ENCODE data around the gene LYPD4.
A peak's percentile ranks its signal among the peaks of the same experiment; 100 is the strongest.
"Not testable (repeated sequence)": the region's sequence is repeated elsewhere in the genome, so short reads cannot be mapped to it uniquely, and the experiment has no call there.

Gene LYPD4

DNA sequence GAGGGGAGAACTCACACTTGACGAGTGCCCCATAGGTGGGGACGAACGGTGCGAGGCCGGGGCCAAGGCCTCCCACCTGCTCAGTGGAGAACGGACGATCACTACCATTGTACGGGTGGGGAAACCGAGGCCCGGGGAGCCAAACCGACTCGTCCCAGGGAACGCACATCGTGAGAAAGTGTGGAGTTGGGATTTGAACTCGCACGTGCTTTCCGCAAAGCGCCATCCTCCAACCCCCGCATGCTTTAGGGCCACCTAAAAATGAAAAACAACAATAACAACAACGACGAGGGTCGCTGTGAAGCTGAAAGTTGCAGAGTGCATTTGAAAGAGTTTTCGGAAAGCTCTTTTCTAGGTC lies 39.0 kb upstream of the LYPD4 start:
- Histone ChIP-seq H3K27ac (ENCODE audit: insufficient read depth, low read length, poor library complexity, severe bottlenecking) (peak overlapping the region; percentile 92), H3K27me3 (replicated peaks; ENCODE audit: control insufficient read depth, insufficient read depth, low read length, poor library complexity, severe bottlenecking) (no peaks in the 10 kb centered on the region), H3K9me3 (ENCODE audit: control insufficient read depth, low read length) (no peaks in the 10 kb centered on the region), H3K4me1 (ENCODE audit: control insufficient read depth, insufficient read depth, low read length, poor library complexity, severe bottlenecking) (peaks cover 77% of the 10 kb centered on the region), H3K4me3 (ENCODE audit: insufficient read depth, low read depth, low read length, poor library complexity, severe bottlenecking) (peak overlapping the region; percentile 80), H3K36me3 (ENCODE audit: control insufficient read depth, insufficient read depth, low read length) (peaks cover 3% of the 10 kb centered on the region)
- no peak for DNase-seq

DNA sequence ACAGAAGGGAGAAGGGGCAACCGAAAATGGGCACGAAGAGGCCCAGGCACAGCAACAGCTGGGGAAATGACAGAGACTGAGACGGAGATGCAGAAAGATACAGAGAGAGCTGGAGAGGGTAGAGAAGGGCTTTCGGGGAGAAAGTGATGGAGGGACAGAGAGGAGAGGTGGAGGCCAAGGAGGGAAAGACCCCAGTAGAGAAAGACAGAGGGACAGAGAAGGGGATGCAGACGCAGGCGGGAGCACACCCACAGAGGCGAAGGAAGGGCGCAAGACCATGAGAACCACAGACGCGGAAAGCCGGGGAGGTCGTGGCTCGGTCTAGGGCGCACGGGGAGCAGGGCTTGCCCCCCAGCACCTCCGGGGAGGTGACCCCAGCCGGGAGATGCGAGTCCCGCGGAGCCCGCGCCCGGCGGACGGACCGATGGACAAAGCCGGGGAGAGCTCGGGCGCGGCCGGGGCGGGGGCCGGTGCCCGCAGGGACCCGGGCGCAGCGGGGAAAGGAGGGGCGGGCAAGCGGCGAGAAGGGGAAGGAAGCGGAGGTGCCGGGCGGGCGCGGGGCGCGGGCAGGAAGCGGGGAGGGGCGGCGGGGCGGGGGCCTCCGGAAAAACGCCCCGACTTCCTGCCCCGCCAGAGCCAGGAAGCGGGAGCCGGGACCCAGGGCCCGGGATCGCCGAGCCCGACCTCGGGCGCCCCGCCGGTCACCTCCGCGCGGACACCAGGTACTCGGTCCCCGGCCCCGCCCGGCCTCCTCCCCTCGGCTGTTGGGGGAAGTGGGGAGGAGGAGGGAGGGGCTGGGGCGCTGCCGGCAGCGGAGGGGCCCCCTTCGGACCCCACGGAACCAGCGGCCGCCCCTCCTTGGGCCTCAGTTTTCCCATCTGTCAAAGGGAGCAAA lies 38.3 kb upstream of the LYPD4 start, which contains the start of gene ARHGEF1:
TSS of gene ARHGEF1 (plus strand) at position 617 of the 895 bp plus-strand sequence. CDS start 4,899 bp downstream, outside the sequence.
- Histone ChIP-seq H3K36me3 (ENCODE audit: control insufficient read depth, insufficient read depth, low read length) (no peaks in the 10 kb centered on the region), H3K4me3 (ENCODE audit: insufficient read depth, low read depth, low read length, poor library complexity, severe bottlenecking) (peak within 1 kb of the TSS; percentile 80), H3K4me1 (ENCODE audit: control insufficient read depth, insufficient read depth, low read length, poor library complexity, severe bottlenecking) (peaks cover 77% of the 10 kb centered on the region), H3K27me3 (replicated peaks; ENCODE audit: control insufficient read depth, insufficient read depth, low read length, poor library complexity, severe bottlenecking) (no peaks in the 10 kb centered on the region), H3K9me3 (ENCODE audit: control insufficient read depth, low read length) (no peaks in the 10 kb centered on the region), H3K27ac (ENCODE audit: insufficient read depth, low read length, poor library complexity, severe bottlenecking) (peak within 1 kb of the TSS; percentile 92)
- peak; percentile 32 to 58 (median 43) for DNase-seq

DNA sequence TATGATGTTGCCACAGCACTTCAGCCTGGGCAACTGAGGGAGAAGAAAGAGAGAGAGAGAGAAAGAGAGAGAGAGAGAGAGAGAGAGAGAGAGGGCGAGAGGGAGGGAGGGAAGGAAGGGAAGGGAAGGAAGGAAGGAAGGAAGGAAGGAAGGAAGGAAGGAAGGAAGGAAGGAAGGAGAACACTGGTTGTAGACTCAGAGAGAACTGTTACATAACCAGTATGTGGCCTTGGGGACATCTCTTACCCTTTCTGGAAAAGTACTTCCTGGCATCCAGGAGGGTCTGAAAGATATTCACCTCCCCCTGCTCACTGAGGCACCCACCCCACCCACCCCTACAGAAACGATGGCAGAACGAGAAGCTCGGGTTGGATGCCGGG lies 35.8 kb upstream of the LYPD4 start:
- peak overlapping the region; percentile 7 for H3K27ac ChIP-seq (ENCODE audit: insufficient read depth, low read length, poor library complexity, severe bottlenecking)
- H3K4me3 ChIP-seq (ENCODE audit: insufficient read depth, low read depth, low read length, poor library complexity, severe bottlenecking): no peak overlapping the region
- no peaks in the 10 kb centered on the region for H3K9me3 ChIP-seq (ENCODE audit: control insufficient read depth, low read length)
- no peaks in the 10 kb centered on the region for H3K27me3 ChIP-seq (replicated peaks; ENCODE audit: control insufficient read depth, insufficient read depth, low read length, poor library complexity, severe bottlenecking)
- H3K4me1 ChIP-seq (ENCODE audit: control insufficient read depth, insufficient read depth, low read length, poor library complexity, severe bottlenecking): peaks cover 78% of the 10 kb centered on the region
- DNase-seq: no peak
- H3K36me3 ChIP-seq (ENCODE audit: control insufficient read depth, insufficient read depth, low read length): no peaks in the 10 kb centered on the region

DNA sequence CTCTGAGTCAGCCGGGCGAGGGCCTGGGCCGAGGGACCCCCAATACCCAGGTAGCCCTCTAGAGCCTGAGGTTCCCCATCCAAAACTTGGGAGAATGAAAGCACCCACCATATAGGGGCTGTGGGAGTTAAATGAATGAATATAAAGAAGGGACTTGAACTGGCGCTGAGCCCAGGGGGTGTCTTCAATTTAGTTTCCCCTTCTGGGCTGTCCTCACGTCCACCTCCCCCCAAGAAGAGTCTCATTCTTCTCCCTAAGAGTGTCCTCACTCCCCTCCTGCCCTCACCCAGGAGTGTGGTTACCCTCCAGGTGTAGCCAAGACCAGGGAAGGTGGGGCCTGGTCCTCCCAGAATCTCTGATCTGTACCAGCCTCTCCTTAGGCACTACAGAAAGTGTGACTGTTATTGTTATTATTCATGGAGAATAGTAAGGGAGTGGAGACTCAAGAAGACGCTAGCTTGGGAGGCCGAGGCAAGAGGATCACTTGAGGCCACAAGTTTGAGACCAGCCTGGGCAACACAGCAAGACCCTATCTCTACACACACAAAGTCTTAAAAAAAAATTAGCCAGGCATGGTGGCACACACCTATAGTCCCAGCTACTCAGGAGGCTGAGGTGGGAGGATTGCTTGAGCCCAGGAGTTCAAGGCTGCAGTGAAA lies 35.3 kb upstream of the LYPD4 start:
- no peak for DNase-seq
- Histone ChIP-seq H3K4me3 (ENCODE audit: insufficient read depth, low read depth, low read length, poor library complexity, severe bottlenecking) (no peak overlapping the region), H3K27ac (ENCODE audit: insufficient read depth, low read length, poor library complexity, severe bottlenecking) (peak overlapping the region; percentile 30), H3K4me1 (ENCODE audit: control insufficient read depth, insufficient read depth, low read length, poor library complexity, severe bottlenecking) (peaks cover 76% of the 10 kb centered on the region), H3K36me3 (ENCODE audit: control insufficient read depth, insufficient read depth, low read length) (no peaks in the 10 kb centered on the region), H3K27me3 (replicated peaks; ENCODE audit: control insufficient read depth, insufficient read depth, low read length, poor library complexity, severe bottlenecking) (no peaks in the 10 kb centered on the region), H3K9me3 (ENCODE audit: control insufficient read depth, low read length) (no peaks in the 10 kb centered on the region)

DNA sequence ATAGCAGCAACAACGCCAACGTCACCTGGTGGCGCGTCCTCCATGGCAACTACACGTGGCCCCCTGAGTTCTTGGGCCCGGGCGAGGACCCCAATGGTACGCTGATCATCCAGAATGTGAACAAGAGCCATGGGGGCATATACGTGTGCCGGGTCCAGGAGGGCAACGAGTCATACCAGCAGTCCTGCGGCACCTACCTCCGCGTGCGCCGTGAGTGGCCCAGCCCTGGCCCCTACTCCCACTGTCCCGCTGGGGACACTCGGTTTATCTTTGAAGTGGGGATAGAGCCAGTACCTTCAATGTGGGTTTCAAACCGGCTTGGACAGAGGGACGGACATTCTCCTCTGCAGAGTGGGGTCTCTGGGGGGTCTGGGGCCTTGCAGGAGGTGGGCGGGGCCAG lies 34.6 kb upstream of the LYPD4 start:
- no peak for DNase-seq
- no peaks in the 10 kb centered on the region for H3K9me3 ChIP-seq (ENCODE audit: control insufficient read depth, low read length)
- H3K27ac ChIP-seq (ENCODE audit: insufficient read depth, low read length, poor library complexity, severe bottlenecking): peak overlapping the region; percentile 80
- H3K36me3 ChIP-seq (ENCODE audit: control insufficient read depth, insufficient read depth, low read length): no peaks in the 10 kb centered on the region
- no peak overlapping the region for H3K4me3 ChIP-seq (ENCODE audit: insufficient read depth, low read depth, low read length, poor library complexity, severe bottlenecking)
- peaks cover 77% of the 10 kb centered on the region for H3K4me1 ChIP-seq (ENCODE audit: control insufficient read depth, insufficient read depth, low read length, poor library complexity, severe bottlenecking)
- H3K27me3 ChIP-seq (replicated peaks; ENCODE audit: control insufficient read depth, insufficient read depth, low read length, poor library complexity, severe bottlenecking): no peaks in the 10 kb centered on the region

DNA sequence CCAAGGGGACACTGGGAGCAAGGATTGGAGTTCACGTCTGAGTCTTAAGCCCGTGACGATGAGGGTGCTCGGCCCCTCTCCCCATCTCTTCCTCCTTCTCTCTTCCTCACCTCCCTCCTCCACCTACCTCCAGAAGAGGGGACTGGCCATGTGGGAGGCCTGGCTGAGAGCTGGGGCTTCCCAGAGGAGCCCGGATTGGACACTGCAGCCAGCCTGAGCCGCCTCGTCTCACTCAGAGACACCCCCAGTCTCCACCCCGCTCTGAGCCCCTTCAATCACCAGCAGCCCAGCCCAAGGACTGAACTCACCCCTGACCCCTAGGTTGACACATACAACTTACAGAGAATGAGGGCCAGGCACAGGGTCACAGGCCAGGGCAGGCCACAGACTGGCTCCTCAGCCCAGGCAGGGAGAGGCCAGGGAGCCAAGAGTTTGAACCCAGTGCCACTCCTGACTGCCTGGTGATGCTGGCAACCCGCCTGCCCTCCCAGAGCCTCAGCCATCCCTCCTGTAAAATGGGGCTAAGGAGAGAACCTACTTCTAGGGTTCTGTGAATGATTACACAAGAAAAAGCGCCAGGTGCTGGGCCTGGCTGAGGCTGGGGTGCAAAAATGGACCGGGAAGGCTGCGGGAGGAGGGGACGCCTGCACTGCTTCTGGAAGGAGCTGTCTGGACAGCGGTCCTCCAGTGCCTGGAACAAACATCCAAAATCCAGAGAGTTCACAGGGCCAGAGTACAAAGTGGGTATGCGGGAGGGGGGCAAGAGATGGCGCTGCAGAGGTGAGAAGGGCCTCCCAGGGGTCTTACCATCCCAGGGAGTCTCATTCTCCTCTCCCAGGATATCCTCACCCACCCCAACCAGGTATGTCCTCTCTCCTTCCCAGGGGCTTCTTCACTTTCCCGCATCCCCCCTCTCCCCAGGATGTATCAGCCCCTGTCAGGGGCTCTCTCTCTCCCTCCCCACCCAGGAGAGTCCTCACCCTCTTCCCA lies 33.7 kb upstream of the LYPD4 start:
- no peak for DNase-seq
- Histone ChIP-seq H3K36me3 (ENCODE audit: control insufficient read depth, insufficient read depth, low read length) (no peaks in the 10 kb centered on the region), H3K9me3 (ENCODE audit: control insufficient read depth, low read length) (no peaks in the 10 kb centered on the region), H3K4me3 (ENCODE audit: insufficient read depth, low read depth, low read length, poor library complexity, severe bottlenecking) (no peak overlapping the region), H3K27me3 (replicated peaks; ENCODE audit: control insufficient read depth, insufficient read depth, low read length, poor library complexity, severe bottlenecking) (no peaks in the 10 kb centered on the region), H3K27ac (ENCODE audit: insufficient read depth, low read length, poor library complexity, severe bottlenecking) (peak overlapping the region; percentile 80), H3K4me1 (ENCODE audit: control insufficient read depth, insufficient read depth, low read length, poor library complexity, severe bottlenecking) (peaks cover 85% of the 10 kb centered on the region)

DNA sequence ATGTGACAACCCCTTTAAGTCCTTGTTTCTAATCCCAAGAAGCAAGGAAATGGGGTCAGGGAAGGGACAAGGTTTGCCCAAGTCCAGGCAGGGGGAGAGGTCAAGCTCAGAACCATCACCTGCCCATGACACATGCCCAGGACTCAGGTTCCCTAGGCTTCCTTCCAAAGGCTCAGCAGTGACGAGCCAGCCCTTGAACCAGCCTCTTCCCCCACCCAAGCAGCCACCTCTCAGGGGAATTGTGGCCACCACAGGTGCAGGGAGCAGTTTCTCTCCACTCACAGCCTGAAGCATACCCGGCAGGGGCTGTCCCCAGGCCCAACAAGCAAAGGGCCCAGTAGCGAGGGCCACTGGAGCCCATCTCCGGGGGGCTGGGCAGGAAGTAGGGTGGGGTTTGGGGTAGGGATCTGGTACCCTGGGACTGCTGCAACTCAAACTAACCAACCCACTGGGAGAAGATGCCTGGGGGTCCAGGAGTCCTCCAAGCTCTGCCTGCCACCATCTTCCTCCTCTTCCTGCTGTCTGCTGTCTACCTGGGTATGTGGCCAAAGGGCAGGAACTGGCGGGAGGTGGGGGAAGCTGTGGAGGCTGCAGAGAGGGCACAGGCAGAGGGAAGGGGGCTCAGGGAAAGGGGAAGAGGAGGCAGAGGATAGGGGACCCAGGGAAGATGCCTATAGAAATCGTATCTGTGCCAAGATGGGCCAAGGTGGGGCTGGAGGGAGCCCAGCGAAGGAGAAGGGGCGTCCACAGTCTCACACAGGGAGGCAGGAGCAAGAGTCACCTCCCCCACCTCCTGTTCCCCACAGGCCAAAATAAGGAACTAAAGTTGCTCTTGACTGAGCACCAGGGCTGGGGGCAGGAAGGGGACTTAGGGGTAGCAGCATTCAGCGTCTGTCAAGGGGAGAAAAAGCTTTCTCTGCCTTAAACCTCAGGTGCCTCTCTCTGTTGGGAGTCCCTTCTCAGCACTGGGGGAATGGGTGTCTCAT lies 32.7 kb upstream of the LYPD4 start, which contains the start of gene CD79A:
TSS of gene CD79A (plus strand) at position 433 of the 986 bp plus-strand sequence. CDS start at position 459, 26 bp downstream.
- Histone ChIP-seq H3K4me3 (ENCODE audit: insufficient read depth, low read depth, low read length, poor library complexity, severe bottlenecking) (peak within 1 kb of the TSS; percentile 24), H3K4me1 (ENCODE audit: control insufficient read depth, insufficient read depth, low read length, poor library complexity, severe bottlenecking) (peaks cover 90% of the 10 kb centered on the region), H3K27me3 (replicated peaks; ENCODE audit: control insufficient read depth, insufficient read depth, low read length, poor library complexity, severe bottlenecking) (no peaks in the 10 kb centered on the region), H3K9me3 (ENCODE audit: control insufficient read depth, low read length) (no peaks in the 10 kb centered on the region), H3K36me3 (ENCODE audit: control insufficient read depth, insufficient read depth, low read length) (no peaks in the 10 kb centered on the region), H3K27ac (ENCODE audit: insufficient read depth, low read length, poor library complexity, severe bottlenecking) (peak within 1 kb of the TSS; percentile 80)
- no peak for DNase-seq

DNA sequence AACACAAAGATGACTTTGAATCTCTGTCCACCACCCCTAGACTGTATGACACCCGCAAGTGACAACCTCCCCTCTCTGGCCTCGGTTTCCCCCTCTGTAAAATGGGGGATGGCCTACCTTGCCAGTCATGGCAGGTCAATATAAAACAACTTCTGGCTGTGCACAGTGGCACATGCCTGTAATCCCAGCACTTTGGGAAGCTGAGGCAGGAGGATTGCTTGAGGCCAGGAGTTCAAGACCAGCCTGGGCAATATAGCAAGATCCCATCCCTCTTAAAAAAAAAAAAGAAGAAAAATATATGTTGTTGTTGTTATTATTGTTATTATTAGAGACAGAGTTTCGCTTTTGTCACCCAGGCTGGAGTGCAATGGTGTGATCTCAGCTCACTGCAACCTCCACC lies 31.5 kb upstream of the LYPD4 start:
- not testable (repeated sequence) for DNase-seq; H3K27me3 ChIP-seq (replicated peaks; ENCODE audit: control insufficient read depth, insufficient read depth, low read length, poor library complexity, severe bottlenecking); H3K9me3 ChIP-seq (ENCODE audit: control insufficient read depth, low read length); H3K36me3 ChIP-seq (ENCODE audit: control insufficient read depth, insufficient read depth, low read length)
- H3K4me1 ChIP-seq (ENCODE audit: control insufficient read depth, insufficient read depth, low read length, poor library complexity, severe bottlenecking): peaks cover 92% of the 10 kb centered on the region
- peak overlapping the region; percentile 17 for H3K4me3 ChIP-seq (ENCODE audit: insufficient read depth, low read depth, low read length, poor library complexity, severe bottlenecking)
- peak overlapping the region; percentile 80 for H3K27ac ChIP-seq (ENCODE audit: insufficient read depth, low read length, poor library complexity, severe bottlenecking)
